ENCODE data around the gene ST8SIA2.

GRCh38 chr15:92411256-92411655 is 17.6 kb downstream of the ST8SIA2 start:
- no peak for TF ChIP-seq CTCF (IDR thresholded peaks at IDR 0.05; ENCODE audit: poor library complexity, severe bottlenecking)
- no peak for TF ChIP-seq EZH2 (IDR thresholded peaks at IDR 0.05; ENCODE audit: borderline replicate concordance, insufficient read depth, low read length, poor library complexity, severe bottlenecking)
- TF ChIP-seq TAF1 (IDR thresholded peaks at IDR 0.05; ENCODE audit: low read depth): no peak
- no peak for TF ChIP-seq POLR2AphosphoS5 (IDR thresholded peaks at IDR 0.05)
- TF ChIP-seq REST (IDR thresholded peaks at IDR 0.05; ENCODE audit: borderline replicate concordance): no peak
- TF ChIP-seq EP300 (conservative IDR thresholded peaks at IDR 0.05; ENCODE audit: poor library complexity, severe bottlenecking): no peak
- no peak for TF ChIP-seq RAD21 (conservative IDR thresholded peaks at IDR 0.05)
- no peak for TF ChIP-seq SMC3 (conservative IDR thresholded peaks at IDR 0.05; ENCODE audit: poor library complexity)
- TF ChIP-seq MXI1 (conservative IDR thresholded peaks at IDR 0.05; ENCODE audit: poor library complexity, severe bottlenecking): no peak

All from neural cell (in vitro differentiated cells).